OCI-LY1 (cell line): Measurements from ENCODE around the gene SLC26A11.

ENCODE experiments used
- EZH2 ChIP-seq: fragments of 200-600 bp; sonication (generic), shearing (Covaris generic); IDR thresholded peaks from 2 replicates; pipeline ENCODE4 v1.8.0; 2017; ENCODE audit warnings: borderline replicate concordance, mixed run types, mild to moderate bottlenecking, antibody characterized with exemption, low read length, moderate library complexity, mixed read lengths
- TF ChIP-seq, protein P1 (sequence below): fragments of 200-600 bp; sonication (generic), shearing (Covaris generic); IDR thresholded peaks from 2 replicates; pipeline ENCODE4 v1.5.1; 2017; ENCODE audit warnings: mild to moderate bottlenecking, antibody characterized with exemption, low read length, moderate library complexity, mixed read lengths

DNA sequence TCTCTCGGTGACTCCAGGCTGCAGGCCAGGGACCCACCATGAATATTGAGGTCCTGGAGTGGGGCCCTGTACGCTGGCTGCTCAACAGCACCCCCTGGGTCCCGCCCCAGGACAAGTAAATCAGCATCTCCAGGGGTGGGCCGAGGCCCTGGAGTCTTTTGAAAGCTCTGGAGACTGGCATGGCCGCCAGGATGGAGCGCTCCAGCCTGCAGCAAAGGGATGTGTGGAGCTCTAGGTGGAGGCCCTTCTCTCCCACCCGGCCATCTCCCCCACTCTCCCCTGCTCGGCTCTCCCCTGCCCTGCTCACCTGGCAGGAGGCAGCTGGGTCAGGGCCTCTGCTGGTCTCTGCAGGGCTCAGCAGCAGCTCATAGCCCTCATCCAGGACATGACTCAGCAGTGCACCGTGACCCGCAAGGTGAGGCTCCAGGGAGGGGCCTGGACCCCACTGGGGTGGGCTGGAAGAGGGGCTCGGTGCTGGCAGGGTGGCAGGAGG is 16.7 kb upstream of the SLC26A11 start:
- TF ChIP-seq, protein P1, sequence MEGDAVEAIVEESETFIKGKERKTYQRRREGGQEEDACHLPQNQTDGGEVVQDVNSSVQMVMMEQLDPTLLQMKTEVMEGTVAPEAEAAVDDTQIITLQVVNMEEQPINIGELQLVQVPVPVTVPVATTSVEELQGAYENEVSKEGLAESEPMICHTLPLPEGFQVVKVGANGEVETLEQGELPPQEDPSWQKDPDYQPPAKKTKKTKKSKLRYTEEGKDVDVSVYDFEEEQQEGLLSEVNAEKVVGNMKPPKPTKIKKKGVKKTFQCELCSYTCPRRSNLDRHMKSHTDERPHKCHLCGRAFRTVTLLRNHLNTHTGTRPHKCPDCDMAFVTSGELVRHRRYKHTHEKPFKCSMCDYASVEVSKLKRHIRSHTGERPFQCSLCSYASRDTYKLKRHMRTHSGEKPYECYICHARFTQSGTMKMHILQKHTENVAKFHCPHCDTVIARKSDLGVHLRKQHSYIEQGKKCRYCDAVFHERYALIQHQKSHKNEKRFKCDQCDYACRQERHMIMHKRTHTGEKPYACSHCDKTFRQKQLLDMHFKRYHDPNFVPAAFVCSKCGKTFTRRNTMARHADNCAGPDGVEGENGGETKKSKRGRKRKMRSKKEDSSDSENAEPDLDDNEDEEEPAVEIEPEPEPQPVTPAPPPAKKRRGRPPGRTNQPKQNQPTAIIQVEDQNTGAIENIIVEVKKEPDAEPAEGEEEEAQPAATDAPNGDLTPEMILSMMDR, result peak; percentile 24; the same call in 1 of the 2 replicates
- TF ChIP-seq EZH2, result no peak
